IMR-90 (cell line): ENCODE measurements around the gene GSG1L. TPM values are rescaled to one million over a fixed set of nuclear protein-coding genes. Genes with fewer than 3 reads are reported as not detected.

Experiments used
- ATAC-seq: fragments of 200-7000 bp; cut with Tn5 transposase; 2 replicates; pipeline ENCODE4 v1.9.1; 2020; ENCODE audit warnings: low read depth, mild to moderate bottlenecking, moderate library complexity
- BruUV-seq: library from RNA; stranded (reverse); fragments of 400-500 nt; replicated peaks from 2 replicates; lab custom pipeline; 2021; lab: Mats Ljungman, UMichigan
- CTCF ChIA-PET: fragments of 300-600 bp; formaldehyde crosslinking; extraction: SDS; loops from one replicate; lab custom pipeline; 2021; ENCODE audit warnings: antibody characterized with exemption; lab: Yijun Ruan, JAX
- POLR2A ChIA-PET: fragments of 300-600 bp; sonication (Branson Sonifier 250); formaldehyde crosslinking; loops from one replicate; lab custom pipeline; 2022; ENCODE audit warnings: antibody characterized with exemption; ENCODE audit not compliant: unreplicated experiment; lab: Charles Lee
- DNase-seq: peaks from one replicate; pipeline ENCODE4 v3.0.0; 2013
- H2AFZ ChIP-seq: replicated peaks from 2 replicates; pipeline ENCODE3; 2013; ENCODE audit warnings: low read length, mild to moderate bottlenecking; ENCODE audit not compliant: poor library complexity
- H2AK5ac ChIP-seq: 2 replicates; pipeline ENCODE4 v1.6.1; 2013; ENCODE audit warnings: low read depth, low read length, inconsistent platforms
- H2AK9ac ChIP-seq: replicated peaks from 2 replicates; pipeline ENCODE3; 2013; ENCODE audit warnings: mild to moderate bottlenecking, low read depth, low read length, moderate library complexity; ENCODE audit not compliant: poor library complexity
- H2BK120ac ChIP-seq: 2 replicates; pipeline ENCODE4 v1.6.1; 2013; ENCODE audit warnings: low read depth, low read length, inconsistent platforms
- H2BK15ac ChIP-seq: 3 replicates; pipeline ENCODE4 v1.6.1; 2013; ENCODE audit warnings: low read depth, low read length, inconsistent platforms
- H2BK20ac ChIP-seq: 2 replicates; pipeline ENCODE4 v1.6.1; 2013; ENCODE audit warnings: low read depth, mild to moderate bottlenecking, inconsistent platforms, low read length, moderate library complexity
- H2BK5ac ChIP-seq: 2 replicates; pipeline ENCODE4 v1.6.1; 2013; ENCODE audit warnings: mild to moderate bottlenecking, low read depth, low read length, inconsistent platforms; ENCODE audit not compliant: poor library complexity, severe bottlenecking
- H3K14ac ChIP-seq: replicated peaks from 2 replicates; pipeline ENCODE4 v1.6.1; 2013; ENCODE audit warnings: low read depth, low read length, inconsistent platforms
- H3K18ac ChIP-seq: 2 replicates; pipeline ENCODE4 v1.6.1; 2013; ENCODE audit warnings: low read depth, low read length, control low read depth
- H3K23ac ChIP-seq: 2 replicates; pipeline ENCODE4 v1.6.1; 2013; ENCODE audit warnings: low read depth, low read length, inconsistent platforms
- H3K27ac ChIP-seq: 2 replicates; pipeline ENCODE4 v1.5.1; 2013; ENCODE audit warnings: mild to moderate bottlenecking, control low read depth, low read length; ENCODE audit not compliant: insufficient read depth
- H3K27me3 ChIP-seq: 2 replicates; pipeline ENCODE4 v1.6.1; 2013; ENCODE audit warnings: low read length; ENCODE audit not compliant: control insufficient read depth, insufficient read depth
- H3K36me3 ChIP-seq: 2 replicates; pipeline ENCODE4 v1.6.1; 2013; ENCODE audit warnings: low read length, mixed read lengths; ENCODE audit not compliant: control insufficient read depth, insufficient read depth
- H3K4ac ChIP-seq: 2 replicates; pipeline ENCODE4 v1.6.1; 2013; ENCODE audit warnings: low read depth, low read length, inconsistent platforms
- H3K4me1 ChIP-seq: 2 replicates; pipeline ENCODE4 v1.6.1; 2013; ENCODE audit warnings: low read length, mixed read lengths; ENCODE audit not compliant: control insufficient read depth, insufficient read depth
- H3K4me2 ChIP-seq: 2 replicates; pipeline ENCODE4 v1.6.1; 2013; ENCODE audit warnings: low read depth, mild to moderate bottlenecking, control low read depth, low read length, moderate library complexity
- H3K4me3 ChIP-seq: 2 replicates; pipeline ENCODE4 v1.5.1; 2013; ENCODE audit warnings: low read depth, mild to moderate bottlenecking, control low read depth, low read length, moderate library complexity; ENCODE audit not compliant: insufficient read depth
- H3K56ac ChIP-seq: 2 replicates; pipeline ENCODE4 v1.6.1; 2013; ENCODE audit warnings: low read length, inconsistent platforms; ENCODE audit not compliant: insufficient read depth; ENCODE audit errors: extremely low read depth
- H3K79me1 ChIP-seq, 2 experiments: 2 replicates each; pipeline ENCODE4 v1.6.1; 2013; ENCODE audit warnings: low read length in 2 of 2, inconsistent platforms in 1 of 2, low read depth in 1 of 2
- H3K9ac ChIP-seq: 2 replicates; pipeline ENCODE4 v1.6.1; 2013; ENCODE audit warnings: low read depth, low read length, control low read depth
- H3K9me1 ChIP-seq: 2 replicates; pipeline ENCODE4 v1.6.1; 2013; ENCODE audit warnings: low read length, inconsistent platforms; ENCODE audit not compliant: insufficient read depth
- H3K9me3 ChIP-seq: 2 replicates; pipeline ENCODE4 v1.6.1; 2013; ENCODE audit warnings: low read length; ENCODE audit not compliant: control insufficient read depth, insufficient read depth
- H4K20me1 ChIP-seq: 2 replicates; pipeline ENCODE4 v1.6.1; 2013; ENCODE audit warnings: low read length, inconsistent platforms; ENCODE audit not compliant: insufficient read depth
- H4K5ac ChIP-seq: 2 replicates; pipeline ENCODE4 v1.6.1; 2013; ENCODE audit warnings: mild to moderate bottlenecking, low read depth, low read length, control low read depth
- H4K8ac ChIP-seq, 2 experiments: 2 replicates each; pipeline ENCODE4 v1.6.1; 2013; ENCODE audit warnings: low read depth in 2 of 2, low read length in 2 of 2, control low read depth in 1 of 2, inconsistent platforms in 1 of 2
- H4K91ac ChIP-seq: 2 replicates; pipeline ENCODE4 v1.6.1; 2013; ENCODE audit warnings: low read depth, low read length, inconsistent platforms; ENCODE audit not compliant: insufficient read depth
- CHD1 ChIP-seq: IDR thresholded peaks from 2 replicates; pipeline ENCODE4 v1.6.1; 2012; ENCODE audit warnings: low read depth, low read length, improper control_type of control experiment
- MAZ ChIP-seq: IDR thresholded peaks from 2 replicates; pipeline ENCODE4 v1.6.1; 2012; ENCODE audit warnings: low read depth, mild to moderate bottlenecking, low read length, improper control_type of control experiment, moderate library complexity, borderline replicate concordance
- NFE2L2 ChIP-seq: fragments of 150-350 bp; IDR thresholded peaks from 2 replicates; pipeline ENCODE4 v1.6.1; 2016; ENCODE audit warnings: low read depth, mild to moderate bottlenecking, low read length
- RAD21 ChIP-seq: IDR thresholded peaks from 2 replicates; pipeline ENCODE4 v1.6.1; 2012; ENCODE audit warnings: low read length, improper control_type of control experiment
- RCOR1 ChIP-seq: IDR thresholded peaks from 2 replicates; pipeline ENCODE4 v1.6.1; 2012; ENCODE audit warnings: mild to moderate bottlenecking, low read length, improper control_type of control experiment; ENCODE audit not compliant: insufficient replicate concordance
- RFX5 ChIP-seq: IDR thresholded peaks from 2 replicates; pipeline ENCODE4 v1.8.0; 2012; ENCODE audit warnings: low read depth, mild to moderate bottlenecking, low read length, moderate library complexity
- WGBS, 2 experiments: methylation state at CpG; one replicate each; pipeline versions ENCODE4 v1.1.5 to v1.1.7; 2013; ENCODE audit warnings: missing lambda C conversion rate in 2 of 2; ENCODE audit not compliant: insufficient read length in 1 of 2; ENCODE audit errors: extremely low coverage in 2 of 2; 5-methylcytosine and 5-hydroxymethylcytosine counted together
- dilution Hi-C: fragments of 300-500 bp; cut with HindIII; formaldehyde crosslinking; loops from one replicate; pipeline ENCODE4 v1.14.3; 2018; ENCODE audit warnings: low sequenced_read_pairs; ENCODE audit not compliant: unreplicated experiment
- in situ Hi-C: fragments of 300-500 bp; cut with MboI; formaldehyde crosslinking; loops from 3 replicates; pipeline ENCODE4 v1.14.3; 2019; ENCODE audit warnings: low sequenced_read_pairs, inconsistent platforms, mixed read lengths
- intact Hi-C: fragments of 100-400 bp; cut with micrococcal nuclease; formaldehyde crosslinking; loops from 2 replicates; pipeline ENCODE4 v1.10.0; 2022
- polyA plus RNA-seq, 3 experiments: library from polyadenylated mRNA; depleted of rRNA; stranded (reverse); fragments of >200 nt; gene quantifications; 2 replicates each; pipeline ENCODE4 v1.2.3, GENCODE V29; 2012; ENCODE audit warnings: low replicate concordance in 1 of 3
- total RNA-seq: library from RNA; depleted of rRNA; stranded (reverse); fragments of >200 nt; gene quantifications from 2 replicates; pipeline ENCODE4 v1.2.3, GENCODE V29; 2012
- TF ChIP-seq, protein P1 (sequence below): fragments of 150-350 bp; IDR thresholded peaks from 2 replicates; pipeline ENCODE4 v1.6.1; 2016; ENCODE audit warnings: low read depth, mild to moderate bottlenecking, low read length, moderate library complexity, borderline replicate concordance
- TF ChIP-seq, protein P2 (sequence below): conservative IDR thresholded peaks from 2 replicates; pipeline ENCODE4 v1.5.1; 2012; ENCODE audit warnings: mild to moderate bottlenecking, low read depth, low read length, improper control_type of control experiment

The GSG1L gene
- total and polyA plus RNA-seq, 2 of the 4 experiments (the other 2 are of a cell fraction) = not detected

DNA sequence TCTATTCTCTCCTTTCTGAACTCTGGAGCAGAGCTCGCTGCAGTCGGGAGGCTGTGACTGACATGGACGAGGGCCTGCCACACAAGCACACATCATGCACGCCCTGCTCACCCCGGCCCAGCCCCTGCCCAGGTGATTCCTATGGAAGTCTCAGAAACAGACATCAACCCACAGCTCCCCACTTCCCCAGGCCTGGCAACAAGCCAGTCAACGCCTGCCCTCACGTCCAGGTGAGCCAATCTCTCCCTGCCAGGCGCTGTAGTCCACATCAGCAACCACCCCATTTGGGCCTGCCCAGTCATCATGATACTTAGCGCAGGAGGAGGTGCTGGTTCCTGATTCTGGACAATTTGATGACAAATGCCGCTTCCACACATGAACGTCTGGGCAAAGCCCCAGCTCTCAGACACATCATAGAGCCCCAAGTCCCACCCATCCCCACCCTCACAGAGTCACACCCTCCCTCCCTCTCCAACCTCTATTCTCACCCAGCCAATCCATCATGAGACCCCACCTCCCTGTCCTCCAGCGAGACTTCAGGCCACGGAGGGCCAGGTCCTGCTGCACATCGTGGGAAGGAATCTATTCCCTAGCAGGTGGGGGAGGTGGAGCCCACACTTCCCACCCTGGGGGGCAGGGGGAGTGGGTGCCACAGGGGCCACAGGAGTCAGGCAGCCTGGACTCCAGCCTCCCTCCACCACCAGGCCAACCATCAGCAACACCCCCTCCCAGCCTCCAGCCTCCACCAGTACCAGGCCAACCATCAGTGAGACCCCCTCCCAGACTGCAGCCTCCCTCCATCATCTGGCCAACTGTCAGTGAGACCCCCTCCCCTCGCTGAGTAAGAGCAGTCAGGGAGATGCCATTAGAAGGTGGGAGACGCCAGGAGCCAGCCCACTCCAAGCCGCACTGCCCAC lies 33.7 kb upstream of the GSG1L start (continued):
- no peak for TF ChIP-seq RCOR1

DNA sequence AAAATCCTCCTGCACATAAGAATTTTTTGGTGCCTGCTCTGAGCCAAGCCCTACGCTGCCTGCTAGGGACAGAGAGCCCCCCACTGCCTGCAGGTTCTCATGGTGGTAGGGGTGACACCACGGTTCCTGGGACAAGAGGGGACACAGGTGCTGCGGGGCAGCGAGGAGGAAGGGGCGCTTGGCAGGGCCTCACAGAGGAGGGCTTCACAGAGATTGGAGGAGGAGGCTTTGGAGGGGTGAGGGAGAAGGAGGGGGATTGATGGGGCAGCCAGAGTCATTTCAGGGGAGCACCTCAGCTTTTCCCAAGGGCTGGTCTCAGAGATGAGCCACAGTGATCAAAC lies 29.8 kb upstream of the GSG1L start:
- no peak overlapping the region for H2BK15ac ChIP-seq
- H3K79me1 ChIP-seq = peaks cover 7 to 38% of the 10 kb centered on the region in 2 experiments; a peak in 3 of 4 replicates
- no peaks in the 10 kb centered on the region for H3K27me3 ChIP-seq
- ChIA-PET CTCF (no interaction called here), POLR2A (no interaction called here)
- no peak overlapping the region for H3K9ac ChIP-seq
- peaks cover 35% of the 10 kb centered on the region for H4K20me1 ChIP-seq
- H2BK20ac ChIP-seq = no peak overlapping the region
- H2BK5ac ChIP-seq = no peak overlapping the region
- in situ Hi-C loops = no loop called here
- H3K18ac ChIP-seq = no peak overlapping the region
- peaks cover 15% of the 10 kb centered on the region for H3K9me1 ChIP-seq
- DNase-seq = no peak
- intact Hi-C loops = no loop called here
- H2AK5ac ChIP-seq = no peak overlapping the region
- TF ChIP-seq CHD1 (no peak), MAZ (no peak), NFE2L2 (no peak), RAD21 (no peak), RFX5 (no peak), RCOR1 (no peak)
- TF ChIP-seq, protein P1, sequence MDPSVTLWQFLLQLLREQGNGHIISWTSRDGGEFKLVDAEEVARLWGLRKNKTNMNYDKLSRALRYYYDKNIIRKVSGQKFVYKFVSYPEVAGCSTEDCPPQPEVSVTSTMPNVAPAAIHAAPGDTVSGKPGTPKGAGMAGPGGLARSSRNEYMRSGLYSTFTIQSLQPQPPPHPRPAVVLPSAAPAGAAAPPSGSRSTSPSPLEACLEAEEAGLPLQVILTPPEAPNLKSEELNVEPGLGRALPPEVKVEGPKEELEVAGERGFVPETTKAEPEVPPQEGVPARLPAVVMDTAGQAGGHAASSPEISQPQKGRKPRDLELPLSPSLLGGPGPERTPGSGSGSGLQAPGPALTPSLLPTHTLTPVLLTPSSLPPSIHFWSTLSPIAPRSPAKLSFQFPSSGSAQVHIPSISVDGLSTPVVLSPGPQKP = no peak
- TF ChIP-seq, protein P2, sequence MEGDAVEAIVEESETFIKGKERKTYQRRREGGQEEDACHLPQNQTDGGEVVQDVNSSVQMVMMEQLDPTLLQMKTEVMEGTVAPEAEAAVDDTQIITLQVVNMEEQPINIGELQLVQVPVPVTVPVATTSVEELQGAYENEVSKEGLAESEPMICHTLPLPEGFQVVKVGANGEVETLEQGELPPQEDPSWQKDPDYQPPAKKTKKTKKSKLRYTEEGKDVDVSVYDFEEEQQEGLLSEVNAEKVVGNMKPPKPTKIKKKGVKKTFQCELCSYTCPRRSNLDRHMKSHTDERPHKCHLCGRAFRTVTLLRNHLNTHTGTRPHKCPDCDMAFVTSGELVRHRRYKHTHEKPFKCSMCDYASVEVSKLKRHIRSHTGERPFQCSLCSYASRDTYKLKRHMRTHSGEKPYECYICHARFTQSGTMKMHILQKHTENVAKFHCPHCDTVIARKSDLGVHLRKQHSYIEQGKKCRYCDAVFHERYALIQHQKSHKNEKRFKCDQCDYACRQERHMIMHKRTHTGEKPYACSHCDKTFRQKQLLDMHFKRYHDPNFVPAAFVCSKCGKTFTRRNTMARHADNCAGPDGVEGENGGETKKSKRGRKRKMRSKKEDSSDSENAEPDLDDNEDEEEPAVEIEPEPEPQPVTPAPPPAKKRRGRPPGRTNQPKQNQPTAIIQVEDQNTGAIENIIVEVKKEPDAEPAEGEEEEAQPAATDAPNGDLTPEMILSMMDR = no peak
- BruUV-seq = no TSS peak
- no peaks in the 10 kb centered on the region for H3K9me3 ChIP-seq
- no peak overlapping the region for H4K8ac ChIP-seq
- H3K56ac ChIP-seq = no peak overlapping the region
- H3K36me3 ChIP-seq = peaks cover 30% of the 10 kb centered on the region
- H3K4me3 ChIP-seq = no peak overlapping the region
- no peak overlapping the region for H3K27ac ChIP-seq
- no peak overlapping the region for H2AFZ ChIP-seq
- H3K14ac ChIP-seq = no peak overlapping the region
- H3K23ac ChIP-seq = no peak overlapping the region
- no peak overlapping the region for H3K4ac ChIP-seq
- H3K4me2 ChIP-seq = no peak overlapping the region
- H3K4me1 ChIP-seq = peaks cover 6% of the 10 kb centered on the region
- no peak overlapping the region for H2BK120ac ChIP-seq
- no peak overlapping the region for H4K91ac ChIP-seq
- 44% methylated on average over 3 of the region's 5 CpGs; no CpG with 5 or more reads in 1 of the 2 experiments for WGBS, 2 experiments
- ATAC-seq = no peak
- H2AK9ac ChIP-seq = no peak overlapping the region
- no peak overlapping the region for H4K5ac ChIP-seq
- dilution Hi-C loops = no loop called here
